Measurements from ENCODE around the gene LSM5.

The LSM5 gene

DNA sequence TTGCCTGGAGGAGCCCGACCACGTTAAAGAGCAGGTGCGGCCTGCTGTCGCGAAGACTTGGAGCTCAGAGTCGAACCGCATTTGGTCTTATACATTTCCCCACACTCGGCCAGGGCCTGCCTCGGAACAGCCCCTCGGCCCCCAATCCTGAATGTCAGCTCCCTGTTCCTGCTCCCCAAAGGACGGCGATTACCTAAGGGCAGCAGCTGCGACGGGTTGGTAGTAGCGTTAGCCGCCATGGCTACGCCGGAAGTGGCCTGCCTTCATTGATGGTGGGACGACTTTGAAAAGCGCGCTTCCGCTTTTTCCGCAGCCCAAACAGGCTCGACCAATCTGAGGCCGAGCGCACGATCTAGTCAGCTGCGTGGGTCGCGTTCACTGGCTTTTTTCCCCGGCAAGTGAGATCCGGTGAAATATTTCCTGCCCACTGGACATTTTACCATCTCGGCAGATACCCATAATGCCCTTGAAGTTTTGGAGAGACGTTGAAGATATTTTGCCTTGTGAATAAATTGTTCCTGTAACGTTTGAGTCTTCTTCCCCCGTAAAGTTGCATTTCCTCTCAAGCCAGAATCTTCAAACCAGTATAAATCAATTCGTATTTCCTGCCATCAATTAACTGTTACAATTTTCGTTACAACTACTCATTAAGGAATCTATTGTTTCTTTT is at the start of gene LSM5:
Gene LSM5, minus strand, starts transcription at position 254 of the 670 bp plus-strand sequence. Its CDS starts 15 bp downstream, at position 239.
- Histone ChIP-seq H3K4me2 (ENCODE audit: low read length) (peak within 1 kb of the TSS; percentile 94), H3F3A (ENCODE audit: insufficient read depth, low read length) (peaks cover 8% of the 10 kb centered on the region; the same call in 1 of the 2 replicates), H3K9me3 (ENCODE audit: low read length) (no peaks in the 10 kb centered on the region), H3K9me2 (ENCODE audit: low read depth, low read length) (no peaks in the 10 kb centered on the region), H3K27ac (ENCODE audit: low read depth, low read length, poor library complexity, severe bottlenecking) (peak within 1 kb of the TSS; percentile 75), H3K9ac (ENCODE audit: low read length) (peak within 1 kb of the TSS; percentile 90), H3K79me2 (ENCODE audit: insufficient read depth, low read length) (peaks cover 15% of the 10 kb centered on the region), H3K4me1 (ENCODE audit: insufficient read depth, low read length, severe bottlenecking) (peaks cover 25% of the 10 kb centered on the region), H3K27me3 (ENCODE audit: insufficient read depth, low read length) (no peaks in the 10 kb centered on the region), H3K36me3 (ENCODE audit: insufficient read depth, low read length) (peaks cover 31% of the 10 kb centered on the region), H4K20me1 (ENCODE audit: insufficient read depth, low read length) (no peaks in the 10 kb centered on the region), H3K4me3 (ENCODE audit: low read depth, low read length, poor library complexity, severe bottlenecking) (peak within 1 kb of the TSS; percentile 85), H2AFZ (ENCODE audit: low read length) (peak within 1 kb of the TSS; percentile 88)
- TF ChIP-seq, protein P1, sequence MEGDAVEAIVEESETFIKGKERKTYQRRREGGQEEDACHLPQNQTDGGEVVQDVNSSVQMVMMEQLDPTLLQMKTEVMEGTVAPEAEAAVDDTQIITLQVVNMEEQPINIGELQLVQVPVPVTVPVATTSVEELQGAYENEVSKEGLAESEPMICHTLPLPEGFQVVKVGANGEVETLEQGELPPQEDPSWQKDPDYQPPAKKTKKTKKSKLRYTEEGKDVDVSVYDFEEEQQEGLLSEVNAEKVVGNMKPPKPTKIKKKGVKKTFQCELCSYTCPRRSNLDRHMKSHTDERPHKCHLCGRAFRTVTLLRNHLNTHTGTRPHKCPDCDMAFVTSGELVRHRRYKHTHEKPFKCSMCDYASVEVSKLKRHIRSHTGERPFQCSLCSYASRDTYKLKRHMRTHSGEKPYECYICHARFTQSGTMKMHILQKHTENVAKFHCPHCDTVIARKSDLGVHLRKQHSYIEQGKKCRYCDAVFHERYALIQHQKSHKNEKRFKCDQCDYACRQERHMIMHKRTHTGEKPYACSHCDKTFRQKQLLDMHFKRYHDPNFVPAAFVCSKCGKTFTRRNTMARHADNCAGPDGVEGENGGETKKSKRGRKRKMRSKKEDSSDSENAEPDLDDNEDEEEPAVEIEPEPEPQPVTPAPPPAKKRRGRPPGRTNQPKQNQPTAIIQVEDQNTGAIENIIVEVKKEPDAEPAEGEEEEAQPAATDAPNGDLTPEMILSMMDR (IDR thresholded peaks at IDR 0.05; ENCODE audit: low read length), result no peak
- no peak for TF ChIP-seq EZH2 (IDR thresholded peaks at IDR 0.05; ENCODE audit: borderline replicate concordance, low read length)

DNA sequence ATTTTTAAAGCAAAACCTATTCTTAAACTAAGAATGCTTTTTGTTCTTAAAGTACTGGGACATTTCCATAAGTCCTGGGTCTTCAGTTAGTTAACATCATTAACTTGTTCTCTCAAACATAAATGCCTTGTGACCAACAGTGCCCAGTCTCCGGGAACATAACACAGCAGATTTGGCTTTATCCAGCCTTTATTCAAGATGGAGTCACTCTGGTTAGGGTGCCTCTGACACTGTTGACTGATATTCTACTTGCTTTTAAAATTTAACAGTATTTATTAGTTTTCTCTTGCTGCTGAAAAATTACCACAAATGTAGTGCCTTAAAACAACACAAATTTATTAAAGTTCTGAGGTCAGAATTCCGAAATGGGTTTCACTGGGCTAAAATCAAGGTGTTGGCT is 49.2 kb upstream of the LSM5 start:
- Histone ChIP-seq H3K9me3 (ENCODE audit: low read length) (no peaks in the 10 kb centered on the region), H3K27ac (ENCODE audit: low read depth, low read length, poor library complexity, severe bottlenecking) (no peak overlapping the region), H4K20me1 (ENCODE audit: insufficient read depth, low read length) (no peaks in the 10 kb centered on the region), H3K4me3 (ENCODE audit: low read depth, low read length, poor library complexity, severe bottlenecking) (no peak overlapping the region), H2AFZ (ENCODE audit: low read length) (no peak overlapping the region), H3K36me3 (ENCODE audit: insufficient read depth, low read length) (peaks cover 11% of the 10 kb centered on the region; the same call in 1 of the 2 replicates), H3K27me3 (ENCODE audit: insufficient read depth, low read length) (no peaks in the 10 kb centered on the region), H3K9ac (ENCODE audit: low read length) (no peak overlapping the region), H3K9me2 (ENCODE audit: low read depth, low read length) (no peaks in the 10 kb centered on the region), H3K79me2 (ENCODE audit: insufficient read depth, low read length) (peaks cover 11% of the 10 kb centered on the region; the same call in 1 of the 2 replicates), H3K4me1 (ENCODE audit: insufficient read depth, low read length, severe bottlenecking) (no peaks in the 10 kb centered on the region), H3F3A (ENCODE audit: insufficient read depth, low read length) (no peaks in the 10 kb centered on the region), H3K4me2 (ENCODE audit: low read length) (no peak overlapping the region)
- TF ChIP-seq, protein P1 (IDR thresholded peaks at IDR 0.05; ENCODE audit: low read length), result no peak
- no peak for TF ChIP-seq EZH2 (IDR thresholded peaks at IDR 0.05; ENCODE audit: borderline replicate concordance, low read length)

DNA sequence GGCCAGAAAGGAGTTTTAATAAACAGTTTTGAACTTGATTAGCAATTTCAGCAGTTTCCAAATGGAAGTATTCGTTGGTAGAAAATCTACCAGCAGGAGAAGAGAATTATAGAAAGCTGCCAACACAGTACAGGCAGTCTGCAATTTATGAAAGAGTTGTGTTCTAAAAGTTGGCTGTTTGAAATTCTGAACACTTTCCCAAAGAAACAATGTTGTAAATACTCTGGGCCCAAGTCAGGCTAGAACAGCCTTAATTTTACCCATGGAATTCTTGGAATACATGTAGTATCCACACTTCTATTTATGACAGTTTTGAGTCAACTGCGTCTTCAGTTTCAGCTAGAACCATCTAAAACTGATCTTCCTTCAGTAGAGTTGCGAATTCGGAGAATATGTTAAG is 47.6 kb upstream of the LSM5 start:
- H3K27ac ChIP-seq (ENCODE audit: low read depth, low read length, poor library complexity, severe bottlenecking), result no peak overlapping the region
- no peaks in the 10 kb centered on the region for H3K9me3 ChIP-seq (ENCODE audit: low read length)
- no peak overlapping the region for H2AFZ ChIP-seq (ENCODE audit: low read length)
- H3K9ac ChIP-seq (ENCODE audit: low read length), result no peak overlapping the region
- TF ChIP-seq EZH2 (IDR thresholded peaks at IDR 0.05; ENCODE audit: borderline replicate concordance, low read length), result no peak
- TF ChIP-seq, protein P1 (IDR thresholded peaks at IDR 0.05; ENCODE audit: low read length), result no peak
- H3K4me3 ChIP-seq (ENCODE audit: low read depth, low read length, poor library complexity, severe bottlenecking), result no peak overlapping the region
- H3K79me2 ChIP-seq (ENCODE audit: insufficient read depth, low read length), result peaks cover 11% of the 10 kb centered on the region; the same call in 1 of the 2 replicates
- H3F3A ChIP-seq (ENCODE audit: insufficient read depth, low read length), result no peaks in the 10 kb centered on the region
- no peaks in the 10 kb centered on the region for H3K9me2 ChIP-seq (ENCODE audit: low read depth, low read length)
- H3K4me2 ChIP-seq (ENCODE audit: low read length), result no peak overlapping the region
- H4K20me1 ChIP-seq (ENCODE audit: insufficient read depth, low read length), result no peaks in the 10 kb centered on the region
- H3K4me1 ChIP-seq (ENCODE audit: insufficient read depth, low read length, severe bottlenecking), result no peaks in the 10 kb centered on the region
- H3K36me3 ChIP-seq (ENCODE audit: insufficient read depth, low read length), result 0 out of 2 replicates have a peak, but pooled peaks cover under 1% of the 10 kb centered on the region
- no peaks in the 10 kb centered on the region for H3K27me3 ChIP-seq (ENCODE audit: insufficient read depth, low read length)

Data from OCI-LY1 (cell line).